Cerebellar cortex (tissue), 1 donor: ENCODE data around the gene PTN.
"Not testable (repeated sequence)": the region's sequence is repeated elsewhere in the genome, so short reads cannot be mapped to it uniquely, and the experiment has no call there.

Experiments
- DNase-seq: peaks from one replicate; pipeline ENCODE4 v3.0.0-alpha.2; 2015; ENCODE audit warnings: low spot score

PTN gene

DNA sequence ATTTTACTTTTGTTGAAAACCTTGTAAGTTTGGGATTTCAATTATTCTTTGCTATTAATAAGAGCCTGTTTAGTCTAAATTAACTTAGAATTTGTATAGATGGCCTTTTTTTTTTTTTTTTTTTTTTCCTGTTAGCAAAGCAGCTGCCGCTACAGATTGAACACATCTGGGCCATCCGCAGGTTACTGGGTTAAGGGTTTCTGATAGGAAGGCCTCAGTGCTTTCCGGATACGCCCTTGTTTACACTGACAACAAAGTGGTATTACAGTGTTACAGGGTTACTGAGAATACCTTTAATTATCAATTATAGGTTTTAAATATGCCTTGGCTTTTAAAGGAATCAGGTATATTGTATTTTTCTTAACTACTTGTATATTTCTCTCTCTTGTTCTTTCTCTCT is 76.8 kb downstream of the PTN start:
- DNase-seq = no peak

DNA sequence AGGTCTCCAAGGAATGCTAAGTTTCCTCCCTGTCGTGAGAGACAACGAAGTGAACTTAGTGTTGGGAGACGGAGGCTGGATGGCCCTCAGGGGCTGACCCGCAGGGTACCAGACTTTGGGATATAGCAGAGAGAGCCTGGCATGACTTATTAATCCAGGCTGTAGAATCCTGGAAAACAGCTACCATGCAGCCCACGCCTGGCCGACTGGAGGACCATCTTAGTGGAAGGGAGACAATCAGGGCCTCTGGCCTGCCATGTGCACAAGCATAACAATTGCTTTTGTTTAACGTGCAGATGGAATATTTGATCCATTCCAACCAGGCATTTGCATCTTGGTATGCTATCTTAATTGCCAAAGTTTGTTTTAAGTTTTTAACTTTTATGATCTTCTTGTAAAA is 78.1 kb downstream of the PTN start:
- not testable (repeated sequence) for DNase-seq

DNA sequence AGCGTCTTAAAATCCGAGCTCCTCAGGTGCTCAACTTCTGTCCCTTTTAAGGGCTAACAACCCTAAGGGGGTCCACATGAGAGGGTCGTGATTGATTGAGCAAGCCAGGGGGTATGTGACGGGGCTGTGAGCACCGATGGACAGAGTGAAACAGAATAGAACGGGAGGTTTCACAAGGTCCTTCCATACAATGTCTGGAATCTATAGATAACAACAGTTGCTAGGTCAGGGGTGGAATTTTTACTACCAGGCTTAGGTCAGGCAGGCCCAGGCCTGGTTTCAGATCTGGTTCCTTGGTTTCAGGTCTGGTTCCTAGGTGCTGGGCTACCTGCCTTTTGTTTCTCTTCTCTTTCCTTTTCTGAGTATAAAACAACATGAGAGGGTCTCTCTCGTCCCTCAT is 80.9 kb downstream of the PTN start:
- no peak for DNase-seq

DNA sequence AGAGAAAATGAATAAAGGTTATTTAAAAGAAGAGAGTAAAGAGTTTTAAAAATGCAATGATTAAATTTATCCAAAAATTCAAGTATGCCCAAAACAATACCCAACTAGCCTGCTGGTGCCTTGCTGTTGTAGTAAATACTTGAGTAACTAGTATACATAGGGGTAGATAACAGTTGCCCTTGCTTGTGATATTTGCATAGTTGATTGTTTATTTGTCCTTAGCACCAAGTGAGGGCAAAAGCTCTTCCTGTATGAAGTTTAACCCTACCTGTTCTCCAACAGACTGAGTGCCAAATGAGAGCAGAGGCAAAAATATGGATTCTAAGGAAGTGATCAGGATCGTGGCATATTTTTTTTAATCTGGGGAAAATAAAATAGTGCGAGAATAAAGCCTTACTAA is 85.0 kb downstream of the PTN start:
- DNase-seq = no peak

DNA sequence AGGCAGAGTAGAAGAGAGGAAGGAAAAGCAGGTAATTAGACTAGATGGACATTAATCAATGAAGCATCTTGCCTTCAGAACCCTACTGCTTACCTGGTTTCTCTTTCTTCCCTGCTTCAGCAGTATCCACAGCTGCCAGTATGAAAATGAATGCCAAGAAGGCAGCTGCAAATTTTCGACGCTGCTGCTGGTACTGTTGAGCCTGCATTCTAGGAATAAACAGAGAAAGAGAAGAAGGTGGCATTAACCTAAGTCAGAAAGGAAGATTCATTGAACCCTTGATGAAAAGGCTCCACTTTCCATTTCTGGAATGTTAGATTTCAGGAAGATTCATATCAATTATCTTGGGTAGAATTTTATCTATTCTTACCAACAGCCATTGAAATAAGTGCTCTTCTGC is 88.8 kb downstream of the PTN start:
- DNase-seq = no peak

DNA sequence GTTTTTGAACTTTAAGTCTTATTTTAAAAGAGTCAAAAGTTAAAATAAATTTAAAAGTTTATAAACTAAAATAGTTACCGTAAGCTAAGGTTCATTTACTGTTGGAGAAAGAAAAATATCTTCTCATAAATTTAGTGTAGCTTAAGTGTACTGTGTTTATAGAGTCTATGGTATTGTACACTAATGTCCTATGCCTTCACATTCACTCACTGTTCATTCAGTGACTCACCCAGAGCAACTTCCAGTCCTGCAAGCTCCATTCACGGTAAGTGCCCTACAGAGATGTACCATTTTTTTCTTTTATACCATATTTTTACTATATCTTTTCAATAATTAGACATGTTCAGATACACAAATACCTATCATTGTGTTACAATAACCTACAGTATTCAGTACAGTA is 97.6 kb downstream of the PTN start:
- DNase-seq = no peak

DNA sequence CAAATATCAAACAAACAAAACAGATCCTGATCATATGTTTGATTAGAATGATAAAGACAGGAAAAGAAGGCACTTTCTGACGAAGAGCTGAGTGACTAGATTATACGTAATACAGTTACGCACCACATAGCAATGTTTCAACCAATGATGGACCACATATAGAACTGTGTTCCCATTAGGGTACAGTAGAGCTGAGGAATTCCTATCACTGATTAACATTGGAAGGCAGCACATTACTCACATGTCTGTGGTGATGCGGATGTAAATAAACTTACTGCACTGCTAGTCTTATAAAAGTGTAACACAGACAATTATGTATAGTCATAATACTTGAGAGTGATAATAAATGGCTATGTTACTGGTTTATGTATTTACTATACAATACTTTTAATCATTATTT is 98.3 kb downstream of the PTN start:
- DNase-seq = no peak

DNA sequence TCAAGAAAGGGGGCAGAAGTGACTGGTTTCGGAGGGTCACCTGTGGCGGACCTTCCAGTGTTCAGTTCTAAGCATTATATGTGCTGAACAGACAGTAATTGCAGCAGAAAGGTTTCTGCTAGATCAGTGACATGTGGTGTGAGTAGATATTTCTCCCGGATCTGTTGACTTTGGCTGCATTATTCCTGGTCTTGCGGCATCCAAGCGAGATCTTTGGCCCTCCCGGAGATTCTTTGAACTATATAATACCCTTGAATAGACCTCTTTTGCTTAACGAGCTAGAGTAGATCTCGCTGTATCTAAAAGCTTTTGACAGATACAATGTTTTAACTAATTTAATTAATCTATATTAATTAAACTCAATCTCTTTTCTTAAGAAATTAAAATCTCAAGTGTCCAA is 99.8 kb downstream of the PTN start:
- no peak for DNase-seq

DNA sequence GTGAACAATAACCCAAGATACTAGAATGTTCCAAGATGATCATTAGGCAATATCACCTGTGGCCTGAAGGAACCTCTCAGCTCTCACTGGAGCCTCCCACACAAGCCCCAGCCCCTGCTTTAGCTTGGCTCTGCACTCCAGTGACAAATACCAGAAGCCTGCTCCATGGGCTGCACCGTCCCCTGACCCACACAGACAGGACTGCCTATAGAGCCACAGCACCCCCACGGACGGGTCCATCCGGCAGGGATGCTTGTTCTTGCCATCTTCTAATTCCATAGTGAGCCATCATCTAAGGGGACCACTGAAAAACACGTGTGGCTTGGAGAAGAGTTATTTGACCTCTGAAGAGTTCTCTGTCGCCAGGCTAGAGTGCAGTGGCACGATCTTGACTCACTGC is 100.9 kb downstream of the PTN start:
- DNase-seq = no peak

DNA sequence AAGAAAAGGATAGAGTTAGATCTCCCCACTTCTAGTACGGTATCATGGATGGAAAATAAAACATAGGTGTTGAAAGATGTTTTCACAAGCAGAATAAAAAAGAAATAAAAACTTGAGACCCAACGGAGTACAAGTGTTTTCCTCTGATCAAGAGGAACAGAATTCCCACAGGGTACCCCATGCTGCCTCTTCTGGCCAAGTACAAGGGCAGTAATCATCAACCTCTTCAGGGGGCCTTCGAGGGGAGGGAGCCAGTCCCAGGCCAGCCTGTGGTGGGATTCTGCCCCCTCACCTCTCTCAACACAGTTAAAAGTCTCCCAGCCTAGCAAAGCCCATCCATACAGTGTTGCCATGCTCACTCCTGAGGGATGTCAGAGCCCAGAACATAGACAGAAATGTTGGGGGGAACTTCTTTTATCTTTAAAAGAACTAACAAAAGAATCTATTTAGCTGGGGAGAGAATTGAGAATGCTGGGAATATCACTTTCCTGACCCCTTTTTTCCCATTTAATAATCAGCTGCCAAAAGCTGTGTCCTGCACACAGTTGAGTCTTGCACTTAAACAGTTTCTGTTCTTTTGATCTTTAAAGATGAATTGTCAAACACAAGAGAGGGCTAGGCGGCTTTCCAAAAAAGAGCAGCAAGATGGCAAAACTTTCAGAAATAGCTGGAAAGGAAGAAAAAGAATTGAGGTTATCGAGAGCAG is 101.7 kb downstream of the PTN start:
- DNase-seq = no peak

DNA sequence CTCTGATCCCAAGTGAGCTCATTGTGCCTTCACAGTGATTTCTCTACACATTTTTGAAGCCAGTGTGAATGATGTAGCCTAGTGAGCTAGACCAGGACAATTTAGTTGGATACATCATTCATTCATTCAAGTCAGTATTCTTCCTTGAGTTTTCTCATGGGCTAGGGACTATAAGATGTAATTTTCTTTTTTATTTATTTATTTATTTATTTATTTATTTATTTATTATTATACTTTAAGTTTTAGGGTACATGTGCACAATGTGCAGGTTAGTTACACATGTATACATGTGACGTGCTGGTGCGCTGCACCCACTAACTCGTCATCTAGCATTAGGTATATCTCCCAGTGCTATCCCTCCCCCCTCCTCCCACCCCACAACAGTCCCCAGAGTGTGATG is 104.3 kb downstream of the PTN start:
- DNase-seq = not testable (repeated sequence)

DNA sequence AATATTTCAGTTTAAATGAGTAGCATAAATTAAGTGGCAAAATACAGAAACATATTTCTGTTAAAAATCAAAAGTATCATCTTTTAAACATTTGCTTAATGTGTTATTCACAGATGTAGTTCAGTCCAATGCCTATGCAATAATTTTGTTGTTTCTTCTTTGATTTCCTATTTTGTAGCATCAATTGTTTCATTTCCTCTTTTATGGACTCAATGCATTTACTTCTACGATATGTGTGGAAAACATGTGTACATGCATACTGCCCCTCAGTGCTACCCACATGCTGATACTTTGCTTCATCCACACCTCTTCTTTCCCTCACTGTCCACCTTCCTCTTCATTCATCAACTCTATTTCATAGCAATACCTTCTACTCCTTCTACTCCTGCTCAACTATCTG is 108.1 kb downstream of the PTN start:
- DNase-seq = no peak

DNA sequence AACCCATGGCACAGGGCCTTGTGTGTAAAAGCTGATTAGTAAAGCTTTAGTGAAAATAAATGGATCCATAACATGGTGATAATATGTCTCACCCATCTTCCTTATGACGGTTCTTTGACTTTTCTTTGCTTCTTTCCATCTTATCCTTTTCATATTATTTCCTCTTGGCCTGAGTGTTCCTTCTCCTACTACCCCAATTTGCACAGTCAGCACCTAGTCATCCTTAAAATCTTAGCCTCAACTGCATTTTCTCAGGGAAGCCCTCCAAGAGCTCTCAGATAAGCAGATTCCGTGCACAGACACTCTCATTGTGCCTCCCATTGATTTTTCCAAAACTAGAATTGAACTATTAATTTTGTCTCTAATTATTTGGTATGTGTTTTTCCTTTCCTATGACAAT is 112.4 kb downstream of the PTN start:
- no peak for DNase-seq

DNA sequence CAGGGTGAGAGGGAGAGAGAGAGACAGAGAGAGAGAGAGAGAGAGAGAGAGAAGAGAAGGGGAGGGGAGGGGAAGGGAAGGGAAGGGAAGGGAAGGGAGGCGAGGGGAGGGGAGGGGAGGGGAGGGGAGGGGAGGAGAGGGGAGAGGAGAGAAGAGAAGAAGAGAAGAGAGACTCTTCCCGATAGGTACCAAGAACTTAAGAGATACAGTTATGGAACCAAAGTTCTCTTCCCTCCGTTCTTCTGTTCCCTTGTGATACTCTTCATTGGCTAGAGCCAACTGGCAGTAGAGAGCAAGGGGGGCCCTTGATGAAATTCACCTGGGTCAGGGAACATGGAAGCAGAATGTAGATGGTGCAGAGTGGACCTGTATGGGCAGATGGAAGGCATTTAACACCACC is 122.1 kb downstream of the PTN start:
- no peak for DNase-seq

DNA sequence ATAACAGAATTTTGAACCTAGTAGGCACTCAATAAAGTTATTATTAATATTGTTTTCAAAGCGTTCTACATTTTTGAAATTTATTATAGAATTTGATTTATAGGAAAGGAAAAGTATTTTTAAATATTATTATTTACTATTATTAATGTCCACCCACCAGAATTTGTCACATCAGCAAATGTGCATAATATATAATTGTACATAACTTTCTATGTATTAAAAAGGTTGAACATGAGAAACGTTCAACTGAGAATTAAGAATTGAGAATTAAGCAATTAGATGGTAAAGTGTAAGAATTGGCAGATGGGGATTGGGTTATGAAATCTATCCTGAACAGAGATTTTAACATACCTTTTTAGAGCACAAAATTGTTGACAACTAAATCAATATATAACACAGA is 129.8 kb downstream of the PTN start:
- no peak for DNase-seq

DNA sequence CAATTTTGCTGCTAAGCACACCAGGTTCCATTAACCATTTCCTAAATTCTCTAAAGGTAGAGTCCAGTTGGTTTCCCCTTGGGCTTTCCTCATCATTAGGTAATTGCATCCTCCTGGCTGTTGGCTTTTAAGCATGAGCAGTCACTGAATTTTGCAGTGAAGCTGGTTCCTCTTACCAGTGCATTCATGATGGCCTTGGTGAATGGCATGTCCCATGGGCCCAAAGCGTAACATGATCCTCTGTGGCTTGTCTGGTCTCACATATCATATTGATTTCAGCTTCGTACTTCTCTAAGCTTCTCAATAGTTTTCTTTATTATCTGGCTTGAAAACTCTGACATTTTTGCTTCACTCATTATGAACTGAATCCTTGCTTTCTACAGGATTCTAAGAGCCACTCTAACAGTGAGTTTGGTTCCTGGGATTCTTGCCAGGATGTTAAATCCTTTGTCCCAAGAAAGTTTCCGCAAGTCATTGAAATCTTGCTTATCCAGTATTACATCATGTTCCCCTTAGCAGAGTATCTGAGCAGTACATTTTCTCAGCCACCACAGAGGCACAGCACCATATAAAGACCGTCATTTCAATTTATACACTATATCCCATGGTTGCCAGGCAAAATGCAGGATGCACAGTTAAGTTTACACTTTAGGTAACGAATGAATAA is 134.2 kb downstream of the PTN start:
- no peak for DNase-seq

DNA sequence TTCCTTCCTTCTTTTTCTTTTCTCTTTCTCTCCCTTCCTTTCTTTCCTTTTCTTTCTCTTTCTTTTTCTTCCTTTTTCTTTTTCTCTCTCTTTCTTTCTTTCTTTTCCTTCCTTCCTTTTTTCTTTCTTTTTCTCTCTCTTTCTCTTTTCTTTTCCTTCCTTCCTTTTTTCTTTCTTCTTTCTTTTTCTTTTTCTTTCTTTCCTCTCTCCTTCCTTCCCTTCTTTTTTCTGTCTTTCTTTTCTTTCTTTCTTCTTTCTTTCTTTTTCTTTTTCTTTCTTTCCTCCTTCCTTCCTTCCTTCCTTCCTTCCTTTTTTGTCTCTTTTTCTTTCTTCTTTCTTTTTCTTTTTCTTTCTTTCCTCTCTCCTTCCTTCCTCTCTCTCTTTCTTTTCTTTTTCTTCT is 136.8 kb downstream of the PTN start:
- DNase-seq = no peak

DNA sequence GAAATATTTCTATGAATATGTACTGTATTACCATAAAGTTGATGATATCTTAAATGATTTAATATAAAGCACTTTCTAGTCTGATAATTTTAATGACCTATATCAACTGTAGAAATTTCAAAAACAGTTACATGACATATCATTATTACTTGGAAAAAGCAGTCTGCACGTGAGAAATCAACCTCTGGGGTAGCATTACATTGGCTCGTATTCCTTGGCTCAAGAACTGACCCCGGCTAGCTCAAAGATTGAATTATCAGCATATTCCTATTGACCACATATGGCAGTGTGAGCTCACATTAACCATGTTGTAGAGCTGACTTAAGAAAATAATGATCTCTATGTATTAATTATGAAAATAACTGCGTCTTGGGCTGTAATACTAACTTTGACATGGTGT is 139.3 kb downstream of the PTN start:
- no peak for DNase-seq

DNA sequence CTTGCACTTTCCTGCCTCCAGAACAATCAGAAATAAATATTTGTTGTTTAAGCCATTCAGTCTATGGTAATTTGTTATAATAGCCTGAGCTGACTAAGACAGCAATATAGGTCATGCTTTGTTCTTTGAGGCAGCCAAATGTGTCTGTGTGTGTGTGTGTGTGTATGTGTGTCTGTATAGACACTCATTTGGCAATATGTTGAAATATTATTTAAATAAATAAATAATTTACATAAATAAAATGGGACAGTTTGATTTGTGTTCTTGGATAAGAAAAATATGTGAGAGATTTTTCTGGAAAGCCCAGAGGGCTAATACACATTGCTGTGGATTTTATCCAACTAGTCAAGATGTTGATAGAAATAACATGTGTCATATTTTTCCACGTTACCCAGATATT is 140.2 kb downstream of the PTN start:
- no peak for DNase-seq

DNA sequence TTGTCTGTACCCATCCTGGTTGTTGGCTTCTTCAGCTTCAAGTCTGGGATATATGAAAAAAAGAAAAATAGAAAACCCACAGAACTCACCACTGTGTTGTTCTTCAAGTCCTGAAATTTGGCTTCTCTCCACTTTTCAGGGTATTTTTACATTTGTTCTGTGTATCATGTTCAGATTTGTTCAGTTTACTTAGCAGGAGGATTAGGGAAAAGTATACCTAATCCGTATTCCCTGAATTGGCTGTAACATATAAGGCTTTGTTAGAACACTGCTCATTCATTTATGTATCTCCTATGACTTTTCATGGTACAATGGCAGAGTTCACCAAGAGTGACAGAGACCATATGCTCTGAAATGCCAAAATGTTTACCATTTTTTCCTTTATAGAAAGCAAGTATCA is 146.9 kb downstream of the PTN start:
- DNase-seq = no peak

DNA sequence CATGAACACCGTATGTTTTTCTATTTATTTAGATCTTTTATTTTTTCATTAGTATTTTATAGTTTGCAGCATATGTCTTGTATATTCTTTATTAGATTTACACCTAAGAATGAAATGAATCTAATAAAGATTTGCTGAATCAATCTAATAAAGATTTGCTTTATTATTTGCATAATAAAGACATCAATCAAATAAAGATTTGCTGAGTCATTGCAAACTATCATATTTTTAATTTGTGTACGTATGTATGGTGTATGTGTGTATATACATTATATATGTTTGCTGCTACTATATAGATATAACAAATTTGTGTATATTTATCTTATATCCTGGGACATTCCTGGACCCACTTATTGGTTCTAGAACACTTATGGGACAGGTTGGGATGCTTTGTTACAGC is 147.5 kb downstream of the PTN start:
- no peak for DNase-seq

DNA sequence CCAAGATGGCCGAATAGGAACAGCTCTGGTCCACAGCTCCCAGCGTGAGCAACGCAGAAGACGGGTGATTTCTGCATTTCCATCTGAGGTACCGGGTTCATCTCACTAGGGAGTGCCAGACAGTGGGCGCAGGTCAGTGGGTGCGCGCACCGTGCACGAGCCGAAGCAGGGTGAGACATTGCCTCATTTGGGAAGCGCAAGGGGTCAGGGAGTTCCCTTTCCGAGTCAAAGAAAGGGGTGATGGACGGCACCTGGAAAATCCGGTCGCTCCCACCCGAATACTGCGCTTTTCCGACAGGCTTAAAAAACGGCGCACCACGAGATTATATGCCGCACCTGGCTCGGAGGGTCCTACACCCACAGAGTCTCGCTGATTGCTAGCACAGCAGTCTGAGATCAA is 161.9 kb downstream of the PTN start:
- DNase-seq = not testable (repeated sequence)
